Tibial artery (tissue), 4 donors: ENCODE measurements around the gene PAFAH2.

ENCODE experiments used
- DNase-seq, 2 donors: peaks; one replicate each; pipeline ENCODE4 v3.0.0-alpha.2; 2019
- H3K27ac ChIP-seq, 2 donors: fragments of 200-600 bp; sonication (generic) in 1 of 2; 1 replicate in 1 of 2; 2 replicates in 1 of 2; pipeline ENCODE4 v1.5.1; 2018 to 2019; ENCODE audit warnings: mild to moderate bottlenecking in 1 of 2
- H3K27me3 ChIP-seq, 2 donors: fragments of 200-600 bp; sonication (generic) in 1 of 2; one replicate each; pipeline versions ENCODE4 v1.5.1 to v1.6.0; 2016 to 2019
- H3K36me3 ChIP-seq, 3 donors: fragments of 200-600 bp; sonication (generic) in 2 of 3; one replicate each; pipeline ENCODE4 v1.5.1; 2016 to 2019; ENCODE audit warnings: mild to moderate bottlenecking in 2 of 3
- H3K4me1 ChIP-seq, 4 donors: fragments of 200-600 bp; sonication (generic) in 2 of 4; 1 replicate in 3 of 4; 2 replicates in 1 of 4; pipeline ENCODE4 v1.5.1; 2016 to 2019
- H3K4me3 ChIP-seq, 2 donors: fragments of 200-600 bp; sonication (generic) in 1 of 2; 1 replicate in 1 of 2; 2 replicates in 1 of 2; pipeline ENCODE4 v1.5.1; 2018 to 2019; ENCODE audit warnings: mild to moderate bottlenecking in 2 of 2
- H3K9me3 ChIP-seq, 3 donors: fragments of 200-600 bp; sonication (generic) in 1 of 3; one replicate each; pipeline ENCODE4 v1.5.1; 2016 to 2019
- CTCF ChIP-seq, 2 experiments: fragments of 200-600 bp in 1 of 2; fragments of 450-650 bp in 1 of 2; IDR thresholded peaks; one replicate each; pipeline ENCODE4 v1.5.1; 2017 to 2019; ENCODE audit warnings: antibody characterized with exemption in 2 of 2, mild to moderate bottlenecking in 1 of 2, moderate library complexity in 1 of 2
- intact Hi-C: fragments of 100-400 bp; cut with DNase I; formaldehyde crosslinking; loops from one replicate; pipeline ENCODE4 v1.15.0; 2023; ENCODE audit warnings: low total_unique reads

The PAFAH2 gene

GRCh38 chr1:25911162-25911561 lies 86.7 kb downstream of the PAFAH2 start:
- H3K27ac ChIP-seq: no peak overlapping the region
- H3K27me3 ChIP-seq: no peaks in the 10 kb centered on the region
- no peaks in the 10 kb centered on the region for H3K36me3 ChIP-seq
- no peak for DNase-seq
- intact Hi-C loops: no loop called here
- TF ChIP-seq CTCF (IDR thresholded peaks at IDR 0.05): no peak
- H3K4me3 ChIP-seq: no peak overlapping the region
- no peaks in the 10 kb centered on the region for H3K9me3 ChIP-seq
- peaks cover 0 to 11% (median 6%) of the 10 kb centered on the region in 4 donors for H3K4me1 ChIP-seq
